ENCODE measurements around the gene TTK. TPM values are rescaled to one million over a fixed set of nuclear protein-coding genes. Genes with fewer than 3 reads are reported as not detected.

Gene TTK
- total RNA-seq, 1 experiment from 2014 or later = 46.3 TPM

- BruUV-seq (replicated peaks) = no TSS peak
- no peak for TF ChIP-seq TCF7L2 (IDR thresholded peaks at IDR 0.05; ENCODE audit: borderline replicate concordance, extremely low read depth, insufficient read depth, insufficient read length)
- no peak for TF ChIP-seq SRF (IDR thresholded peaks at IDR 0.05; ENCODE audit: low read depth)
- TF ChIP-seq SIN3A (IDR thresholded peaks at IDR 0.05; ENCODE audit: low read depth) = no peak
- TF ChIP-seq RAD21 (IDR thresholded peaks at IDR 0.05; ENCODE audit: low read depth) = no peak
- no peak for TF ChIP-seq SP1 (IDR thresholded peaks at IDR 0.05; ENCODE audit: low read depth)
- TF ChIP-seq FOSL1 (IDR thresholded peaks at IDR 0.05; ENCODE audit: low read depth) = no peak
- Histone ChIP-seq H3K79me2 (ENCODE audit: insufficient read depth, low read length) (peaks cover 50% of the 10 kb centered on the region), H3K9me3 (ENCODE audit: control insufficient read depth in 1 of 2, insufficient read depth in 1 of 2, low read depth in 1 of 2, low read length in 2 of 2) (no peaks in the 10 kb centered on the region), H3K4me3 (replicated peaks in 1 of 2; ENCODE audit: low read depth in 1 of 2, low read length in 2 of 2) (no peak overlapping the region), H4K20me1 (ENCODE audit: insufficient read depth) (no peaks in the 10 kb centered on the region), H2AFZ (ENCODE audit: low read depth, low read length, poor library complexity, severe bottlenecking) (no peak overlapping the region), H3K27me3 (ENCODE audit: insufficient read depth, low read length) (no peaks in the 10 kb centered on the region), H3K4me2 (ENCODE audit: low read length) (no peak overlapping the region), H3K27ac (ENCODE audit: low read depth, low read length) (no peak overlapping the region), H3K9me2 (ENCODE audit: insufficient read depth) (no peaks in the 10 kb centered on the region), H3K9ac (ENCODE audit: low read length) (no peak overlapping the region), H3K36me3 (ENCODE audit: control insufficient read depth in 1 of 2, insufficient read depth in 2 of 2, low read length in 2 of 2) (peaks cover 13 to 42% of the 10 kb centered on the region in 2 experiments; a peak in 3 of 4 replicates), H3K4me1 (ENCODE audit: control insufficient read depth in 1 of 2, insufficient read depth in 2 of 2, low read length in 2 of 2) (peaks cover 3 to 15% of the 10 kb centered on the region in 2 experiments; a peak in 3 of 4 replicates)
- intact Hi-C loops (cut with micrococcal nuclease) = no loop called here
- RAD21 ChIA-PET (ENCODE audit: low non-redundant PET in 1 of 2, low total read pairs in 2 of 2, uncharacterized antibody in 2 of 2, unreplicated experiment in 2 of 2) = no interaction called here
- ATAC-seq (no peak), DNase-seq (ENCODE audit: low read depth, low spot score) (no peak)
- CTCF ChIA-PET = no interaction called here
- POLR2A ChIA-PET = no interaction called here
Observed at GRCh38 chr6:80006541-80006940, 2.1 kb downstream of the TTK start.

- Histone ChIP-seq H3K9me2 (ENCODE audit: insufficient read depth) (no peaks in the 10 kb centered on the region), H3K4me2 (ENCODE audit: low read length) (no peak overlapping the region), H3K27ac (ENCODE audit: low read depth, low read length) (no peak overlapping the region), H3K9ac (ENCODE audit: low read length) (no peak overlapping the region), H3K4me1 (ENCODE audit: control insufficient read depth in 1 of 2, insufficient read depth in 2 of 2, low read length in 2 of 2) (peaks cover 3 to 8% of the 10 kb centered on the region in 2 experiments; a peak in 3 of 4 replicates), H4K20me1 (ENCODE audit: insufficient read depth) (no peaks in the 10 kb centered on the region), H3K79me2 (ENCODE audit: insufficient read depth, low read length) (peaks cover 52% of the 10 kb centered on the region), H3K4me3 (replicated peaks in 1 of 2; ENCODE audit: low read depth in 1 of 2, low read length in 2 of 2) (no peak overlapping the region), H3K36me3 (ENCODE audit: control insufficient read depth in 1 of 2, insufficient read depth in 2 of 2, low read length in 2 of 2) (peaks cover 23 to 55% of the 10 kb centered on the region in 2 experiments), H3K9me3 (ENCODE audit: control insufficient read depth in 1 of 2, insufficient read depth in 1 of 2, low read depth in 1 of 2, low read length in 2 of 2) (no peaks in the 10 kb centered on the region), H3K27me3 (ENCODE audit: insufficient read depth, low read length) (no peaks in the 10 kb centered on the region), H2AFZ (ENCODE audit: low read depth, low read length, poor library complexity, severe bottlenecking) (no peak overlapping the region)
- DNase-seq (ENCODE audit: low read depth, low spot score) = no peak
- no TSS peak for BruUV-seq (replicated peaks)
- ATAC-seq = no peak
- CTCF ChIA-PET = no interaction called here
- RAD21 ChIA-PET (ENCODE audit: low non-redundant PET in 1 of 2, low total read pairs in 2 of 2, uncharacterized antibody in 2 of 2, unreplicated experiment in 2 of 2) = no interaction called here
- POLR2A ChIA-PET = no interaction called here
- intact Hi-C loops (cut with micrococcal nuclease) = no loop called here
- TF ChIP-seq EZH2phosphoT487 (IDR thresholded peaks at IDR 0.05; ENCODE audit: borderline replicate concordance) (no peak), RAD21 (IDR thresholded peaks at IDR 0.05; ENCODE audit: low read depth) (no peak), SIN3A (IDR thresholded peaks at IDR 0.05; ENCODE audit: low read depth) (no peak), YY1 (IDR thresholded peaks at IDR 0.05; ENCODE audit: extremely low read depth, insufficient replicate concordance, low read depth, low read length) (no peak), MAX (IDR thresholded peaks at IDR 0.05) (no peak), ELF1 (IDR thresholded peaks at IDR 0.05; ENCODE audit: borderline replicate concordance, low read depth) (no peak), FOSL1 (IDR thresholded peaks at IDR 0.05; ENCODE audit: low read depth) (no peak), EZH2 (IDR thresholded peaks at IDR 0.05) (no peak), POLR2AphosphoS5 (IDR thresholded peaks at IDR 0.05; ENCODE audit: low read depth, low read length) (no peak), JUND (IDR thresholded peaks at IDR 0.05) (no peak)
- TF ChIP-seq, protein P1, sequence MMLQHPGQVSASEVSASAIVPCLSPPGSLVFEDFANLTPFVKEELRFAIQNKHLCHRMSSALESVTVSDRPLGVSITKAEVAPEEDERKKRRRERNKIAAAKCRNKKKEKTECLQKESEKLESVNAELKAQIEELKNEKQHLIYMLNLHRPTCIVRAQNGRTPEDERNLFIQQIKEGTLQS (IDR thresholded peaks at IDR 0.05) = no peak
- TF ChIP-seq, protein P2, sequence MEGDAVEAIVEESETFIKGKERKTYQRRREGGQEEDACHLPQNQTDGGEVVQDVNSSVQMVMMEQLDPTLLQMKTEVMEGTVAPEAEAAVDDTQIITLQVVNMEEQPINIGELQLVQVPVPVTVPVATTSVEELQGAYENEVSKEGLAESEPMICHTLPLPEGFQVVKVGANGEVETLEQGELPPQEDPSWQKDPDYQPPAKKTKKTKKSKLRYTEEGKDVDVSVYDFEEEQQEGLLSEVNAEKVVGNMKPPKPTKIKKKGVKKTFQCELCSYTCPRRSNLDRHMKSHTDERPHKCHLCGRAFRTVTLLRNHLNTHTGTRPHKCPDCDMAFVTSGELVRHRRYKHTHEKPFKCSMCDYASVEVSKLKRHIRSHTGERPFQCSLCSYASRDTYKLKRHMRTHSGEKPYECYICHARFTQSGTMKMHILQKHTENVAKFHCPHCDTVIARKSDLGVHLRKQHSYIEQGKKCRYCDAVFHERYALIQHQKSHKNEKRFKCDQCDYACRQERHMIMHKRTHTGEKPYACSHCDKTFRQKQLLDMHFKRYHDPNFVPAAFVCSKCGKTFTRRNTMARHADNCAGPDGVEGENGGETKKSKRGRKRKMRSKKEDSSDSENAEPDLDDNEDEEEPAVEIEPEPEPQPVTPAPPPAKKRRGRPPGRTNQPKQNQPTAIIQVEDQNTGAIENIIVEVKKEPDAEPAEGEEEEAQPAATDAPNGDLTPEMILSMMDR (IDR thresholded peaks at IDR 0.05 in 2 of 3, conservative IDR thresholded peaks at IDR 0.05 in 1 of 3; ENCODE audit: borderline replicate concordance in 1 of 3, insufficient read depth in 1 of 3, low read depth in 2 of 3, low read length in 2 of 3) = no peak
- TF ChIP-seq, protein P3, sequence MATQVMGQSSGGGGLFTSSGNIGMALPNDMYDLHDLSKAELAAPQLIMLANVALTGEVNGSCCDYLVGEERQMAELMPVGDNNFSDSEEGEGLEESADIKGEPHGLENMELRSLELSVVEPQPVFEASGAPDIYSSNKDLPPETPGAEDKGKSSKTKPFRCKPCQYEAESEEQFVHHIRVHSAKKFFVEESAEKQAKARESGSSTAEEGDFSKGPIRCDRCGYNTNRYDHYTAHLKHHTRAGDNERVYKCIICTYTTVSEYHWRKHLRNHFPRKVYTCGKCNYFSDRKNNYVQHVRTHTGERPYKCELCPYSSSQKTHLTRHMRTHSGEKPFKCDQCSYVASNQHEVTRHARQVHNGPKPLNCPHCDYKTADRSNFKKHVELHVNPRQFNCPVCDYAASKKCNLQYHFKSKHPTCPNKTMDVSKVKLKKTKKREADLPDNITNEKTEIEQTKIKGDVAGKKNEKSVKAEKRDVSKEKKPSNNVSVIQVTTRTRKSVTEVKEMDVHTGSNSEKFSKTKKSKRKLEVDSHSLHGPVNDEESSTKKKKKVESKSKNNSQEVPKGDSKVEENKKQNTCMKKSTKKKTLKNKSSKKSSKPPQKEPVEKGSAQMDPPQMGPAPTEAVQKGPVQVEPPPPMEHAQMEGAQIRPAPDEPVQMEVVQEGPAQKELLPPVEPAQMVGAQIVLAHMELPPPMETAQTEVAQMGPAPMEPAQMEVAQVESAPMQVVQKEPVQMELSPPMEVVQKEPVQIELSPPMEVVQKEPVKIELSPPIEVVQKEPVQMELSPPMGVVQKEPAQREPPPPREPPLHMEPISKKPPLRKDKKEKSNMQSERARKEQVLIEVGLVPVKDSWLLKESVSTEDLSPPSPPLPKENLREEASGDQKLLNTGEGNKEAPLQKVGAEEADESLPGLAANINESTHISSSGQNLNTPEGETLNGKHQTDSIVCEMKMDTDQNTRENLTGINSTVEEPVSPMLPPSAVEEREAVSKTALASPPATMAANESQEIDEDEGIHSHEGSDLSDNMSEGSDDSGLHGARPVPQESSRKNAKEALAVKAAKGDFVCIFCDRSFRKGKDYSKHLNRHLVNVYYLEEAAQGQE (IDR thresholded peaks at IDR 0.05; ENCODE audit: low read depth) = no peak
Observed at GRCh38 chr6:80009531-80009930, 5.1 kb downstream of the TTK start.
